Measurements from ENCODE around the gene RGL2.

GRCh38 chr6:33271117-33271467, 27.6 kb downstream of the RGL2 start:
- TF ChIP-seq CTCF (IDR thresholded peaks at IDR 0.05) (no peak), POLR2A (IDR thresholded peaks at IDR 0.05) (no peak)

All from lower leg skin (tissue), 3 donors.